MM.1S (cell line): ENCODE data around the gene ILK.
A peak's percentile ranks its signal among the peaks of the same experiment; 100 is the strongest.

Experiments
- DNase-seq: peaks from one replicate; pipeline ENCODE4 v3.0.0-alpha.2; 2015
- H2AFZ ChIP-seq: fragments of 300-600 bp; sonication (generic); 2 replicates; pipeline ENCODE4 v1.6.0; 2016; ENCODE audit warnings: antibody characterized with exemption, low read length
- H3F3A ChIP-seq: fragments of 300-600 bp; sonication (generic); 2 replicates; pipeline ENCODE4 v1.6.1; 2016; ENCODE audit warnings: mild to moderate bottlenecking, antibody characterized with exemption, low read length, moderate library complexity, mixed read lengths; ENCODE audit not compliant: insufficient read depth
- H3K27ac ChIP-seq: fragments of 300-600 bp; sonication (generic); 2 replicates; pipeline ENCODE4 v1.5.1; 2016; ENCODE audit warnings: mild to moderate bottlenecking, low read length
- H3K27me3 ChIP-seq: fragments of 300-600 bp; sonication (generic); replicated peaks from 2 replicates; pipeline ENCODE4 v1.6.0; 2016; ENCODE audit warnings: low read length; ENCODE audit not compliant: insufficient read depth
- H3K36me3 ChIP-seq: fragments of 300-600 bp; sonication (generic); replicated peaks from 2 replicates; pipeline ENCODE4 v1.6.1; 2016; ENCODE audit warnings: mild to moderate bottlenecking, low read length, mixed read lengths; ENCODE audit not compliant: insufficient read depth
- H3K4me1 ChIP-seq: fragments of 300-600 bp; sonication (generic); 2 replicates; pipeline ENCODE4 v1.6.1; 2016; ENCODE audit warnings: low read length, mixed read lengths
- H3K4me2 ChIP-seq: fragments of 300-600 bp; sonication (generic); 2 replicates; pipeline ENCODE4 v1.6.0; 2016; ENCODE audit warnings: low read depth, low read length
- H3K4me3 ChIP-seq: fragments of 300-600 bp; sonication (generic); 2 replicates; pipeline ENCODE4 v1.5.1; 2016; ENCODE audit warnings: low read length, mixed read lengths
- H3K79me2 ChIP-seq: fragments of 300-600 bp; sonication (generic); 2 replicates; pipeline ENCODE4 v1.6.1; 2016; ENCODE audit warnings: mixed run types, low read length, mixed read lengths
- H3K9ac ChIP-seq: fragments of 300-600 bp; sonication (generic); 2 replicates; pipeline ENCODE4 v1.6.1; 2016; ENCODE audit warnings: low read length, mixed read lengths
- H3K9me2 ChIP-seq: fragments of 300-600 bp; sonication (generic); replicated peaks from 2 replicates; pipeline ENCODE4 v1.6.1; 2016; ENCODE audit warnings: mild to moderate bottlenecking, low read length, mixed read lengths; ENCODE audit not compliant: insufficient read depth
- H3K9me3 ChIP-seq: fragments of 300-600 bp; sonication (generic); replicated peaks from 2 replicates; pipeline ENCODE4 v1.6.1; 2016; ENCODE audit warnings: mild to moderate bottlenecking, low read length, mixed read lengths; ENCODE audit not compliant: insufficient read depth
- H4K20me1 ChIP-seq: fragments of 300-600 bp; sonication (generic); 2 replicates; pipeline ENCODE4 v1.6.1; 2016; ENCODE audit warnings: mild to moderate bottlenecking, low read length, moderate library complexity, mixed read lengths; ENCODE audit not compliant: insufficient read depth
- EZH2 ChIP-seq: fragments of 300-600 bp; sonication (generic); optimal IDR thresholded peaks from 2 replicates; pipeline ENCODE3; 2017; ENCODE audit warnings: low read depth, mild to moderate bottlenecking, antibody characterized with exemption, low read length, mixed read lengths
- EZH2phosphoT487 ChIP-seq: fragments of 300-600 bp; sonication (generic); IDR thresholded peaks from 2 replicates; pipeline ENCODE4 v1.6.1; 2018; ENCODE audit warnings: antibody characterized with exemption, low read length
- TF ChIP-seq, protein P1 (sequence below): fragments of 300-600 bp; sonication (generic); IDR thresholded peaks from 2 replicates; pipeline ENCODE4 v1.5.1; 2016; ENCODE audit warnings: antibody characterized with exemption, low read length, mixed read lengths

ILK gene

DNA sequence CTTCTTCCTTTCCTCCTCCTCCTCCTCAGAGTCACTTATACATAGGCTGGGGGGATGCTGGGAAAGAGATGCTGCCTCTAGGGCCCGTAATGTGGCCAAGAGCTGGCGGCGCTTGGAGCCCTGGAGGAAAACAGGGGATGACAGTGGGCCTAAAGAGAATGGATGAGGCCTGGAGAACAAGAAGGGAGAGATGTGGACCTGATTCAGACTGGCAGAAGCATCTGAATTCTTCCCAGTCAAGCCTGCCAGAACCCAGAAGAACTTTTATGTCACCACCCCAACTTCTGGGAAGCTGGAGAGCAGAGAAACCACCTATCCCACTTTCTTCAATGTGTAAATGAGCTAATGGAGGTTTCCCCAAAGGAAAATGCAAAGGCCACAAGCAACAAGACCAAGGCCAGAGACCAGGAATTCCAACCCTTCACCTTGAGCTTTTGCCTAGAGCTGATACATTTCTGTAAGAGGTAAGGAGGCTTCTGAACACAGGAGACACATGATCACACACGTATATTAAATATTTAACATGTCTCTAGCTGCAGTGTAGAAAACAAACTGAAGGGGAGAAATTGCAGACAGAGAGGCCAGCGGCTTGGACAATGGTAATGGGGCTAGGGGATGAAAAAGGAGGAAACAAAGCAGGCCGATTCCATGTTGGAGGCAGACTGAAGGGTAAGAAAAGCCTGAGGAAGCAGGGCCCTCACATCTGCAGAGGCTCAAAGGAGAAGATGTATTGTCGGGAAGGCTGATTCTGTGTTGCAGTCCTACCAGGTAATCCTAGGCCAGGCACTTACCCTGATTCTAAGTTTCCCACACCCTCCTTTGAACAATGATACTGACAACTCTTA is 1.3 kb upstream of the ILK start:
- H3K4me3 ChIP-seq: peak overlapping the region; percentile 96
- peak overlapping the region; percentile 95 for H3K4me2 ChIP-seq
- H3K27me3 ChIP-seq: no peaks in the 10 kb centered on the region
- no peak overlapping the region for H3K27ac ChIP-seq
- H3K9me3 ChIP-seq: no peaks in the 10 kb centered on the region
- H3K36me3 ChIP-seq: peaks cover 10% of the 10 kb centered on the region; the same call in 1 of the 2 replicates
- peaks cover 9% of the 10 kb centered on the region; the same call in 1 of the 2 replicates for H4K20me1 ChIP-seq
- peaks cover 22% of the 10 kb centered on the region for H3F3A ChIP-seq
- H2AFZ ChIP-seq: peak overlapping the region; percentile 82; the same call in 1 of the 2 replicates
- no peak for TF ChIP-seq EZH2phosphoT487
- no peak for TF ChIP-seq EZH2
- TF ChIP-seq, protein P1, sequence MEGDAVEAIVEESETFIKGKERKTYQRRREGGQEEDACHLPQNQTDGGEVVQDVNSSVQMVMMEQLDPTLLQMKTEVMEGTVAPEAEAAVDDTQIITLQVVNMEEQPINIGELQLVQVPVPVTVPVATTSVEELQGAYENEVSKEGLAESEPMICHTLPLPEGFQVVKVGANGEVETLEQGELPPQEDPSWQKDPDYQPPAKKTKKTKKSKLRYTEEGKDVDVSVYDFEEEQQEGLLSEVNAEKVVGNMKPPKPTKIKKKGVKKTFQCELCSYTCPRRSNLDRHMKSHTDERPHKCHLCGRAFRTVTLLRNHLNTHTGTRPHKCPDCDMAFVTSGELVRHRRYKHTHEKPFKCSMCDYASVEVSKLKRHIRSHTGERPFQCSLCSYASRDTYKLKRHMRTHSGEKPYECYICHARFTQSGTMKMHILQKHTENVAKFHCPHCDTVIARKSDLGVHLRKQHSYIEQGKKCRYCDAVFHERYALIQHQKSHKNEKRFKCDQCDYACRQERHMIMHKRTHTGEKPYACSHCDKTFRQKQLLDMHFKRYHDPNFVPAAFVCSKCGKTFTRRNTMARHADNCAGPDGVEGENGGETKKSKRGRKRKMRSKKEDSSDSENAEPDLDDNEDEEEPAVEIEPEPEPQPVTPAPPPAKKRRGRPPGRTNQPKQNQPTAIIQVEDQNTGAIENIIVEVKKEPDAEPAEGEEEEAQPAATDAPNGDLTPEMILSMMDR: no peak
- DNase-seq: no peak
- peak overlapping the region; percentile 86 for H3K9ac ChIP-seq
- H3K79me2 ChIP-seq: peaks cover 76% of the 10 kb centered on the region
- peaks cover 33% of the 10 kb centered on the region for H3K4me1 ChIP-seq
- H3K9me2 ChIP-seq: no peaks in the 10 kb centered on the region

DNA sequence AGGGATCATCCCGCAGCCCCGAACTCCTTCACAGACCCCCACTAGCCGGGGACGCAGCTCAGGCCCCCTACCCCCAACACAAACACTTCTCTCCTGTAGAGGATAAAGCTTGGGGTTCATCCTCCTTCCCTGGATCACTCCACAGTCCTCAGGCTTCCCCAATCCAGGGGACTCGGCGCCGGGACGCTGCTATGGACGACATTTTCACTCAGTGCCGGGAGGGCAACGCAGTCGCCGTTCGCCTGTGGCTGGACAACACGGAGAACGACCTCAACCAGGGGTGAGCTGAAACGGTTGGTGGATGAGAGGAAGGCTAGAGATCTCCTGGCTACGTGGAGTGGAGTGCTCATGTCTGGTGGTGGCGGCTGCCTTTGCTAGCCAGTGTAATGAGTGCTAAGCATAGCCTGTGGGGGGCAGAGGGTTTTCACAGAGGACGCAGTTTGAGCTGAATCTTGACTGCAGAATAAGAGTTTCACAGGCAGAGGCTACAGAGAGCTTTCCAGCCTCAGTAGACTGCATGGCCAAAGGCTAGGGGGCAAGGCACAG is 580 bp downstream of the ILK start:
- H3K27ac ChIP-seq: peak overlapping the region; percentile 44; the same call in 1 of the 2 replicates
- peaks cover 6% of the 10 kb centered on the region; the same call in 1 of the 2 replicates for H4K20me1 ChIP-seq
- peak overlapping the region; percentile 85 for H3K4me2 ChIP-seq
- TF ChIP-seq, protein P1: peak; percentile 34
- no peak for TF ChIP-seq EZH2phosphoT487
- H3K9me2 ChIP-seq: no peaks in the 10 kb centered on the region
- peaks cover 44% of the 10 kb centered on the region for H3K4me1 ChIP-seq
- H3K79me2 ChIP-seq: peaks cover 73% of the 10 kb centered on the region
- peak; percentile 61 for DNase-seq
- H3K4me3 ChIP-seq: peak overlapping the region; percentile 96
- H3F3A ChIP-seq: peaks cover 29% of the 10 kb centered on the region
- H2AFZ ChIP-seq: peak overlapping the region; percentile 92
- peaks cover 10% of the 10 kb centered on the region; the same call in 1 of the 2 replicates for H3K36me3 ChIP-seq
- no peaks in the 10 kb centered on the region for H3K27me3 ChIP-seq
- peak overlapping the region; percentile 66 for H3K9ac ChIP-seq
- H3K9me3 ChIP-seq: no peaks in the 10 kb centered on the region

DNA sequence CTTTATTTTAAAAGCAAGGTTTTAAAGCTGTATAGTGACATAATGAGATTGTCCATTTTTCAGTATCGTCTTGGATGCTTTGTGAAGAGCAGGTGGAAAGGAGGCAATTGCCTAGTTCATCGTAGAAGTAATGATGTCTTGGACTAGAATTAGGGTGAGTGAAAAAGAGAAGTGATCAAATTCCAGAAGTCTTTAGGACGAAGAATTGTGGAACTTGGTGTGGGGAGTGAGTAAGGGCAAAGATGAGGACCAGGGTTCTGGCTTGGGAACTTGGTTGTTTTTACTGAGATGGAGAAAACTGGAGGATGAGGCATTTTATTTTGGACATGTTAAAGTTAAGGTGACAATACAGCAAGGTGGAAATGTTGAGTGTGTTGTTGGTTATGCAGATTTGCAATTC is 1.2 kb downstream of the ILK start:
- Histone ChIP-seq H3K27me3 (no peaks in the 10 kb centered on the region), H3K36me3 (peaks cover 10% of the 10 kb centered on the region; the same call in 1 of the 2 replicates), H3K4me2 (peak overlapping the region; percentile 85), H3K9ac (peak overlapping the region; percentile 66; the same call in 1 of the 2 replicates), H3K9me3 (no peaks in the 10 kb centered on the region), H3K27ac (peak overlapping the region; percentile 44; the same call in 1 of the 2 replicates), H2AFZ (no peak overlapping the region), H4K20me1 (0 out of 2 replicates have a peak, but pooled peaks cover 6% of the 10 kb centered on the region), H3K79me2 (peaks cover 66% of the 10 kb centered on the region), H3K9me2 (no peaks in the 10 kb centered on the region), H3K4me3 (peak overlapping the region; percentile 96), H3F3A (peaks cover 29% of the 10 kb centered on the region), H3K4me1 (peaks cover 44% of the 10 kb centered on the region)
- no peak for TF ChIP-seq EZH2phosphoT487
- no peak for TF ChIP-seq EZH2
- TF ChIP-seq, protein P1: no peak
- DNase-seq: no peak
